ENCODE measurements around the gene SPAG8. TPM values are rescaled to one million over a fixed set of nuclear protein-coding genes. Genes with fewer than 3 reads are reported as not detected.
A peak's percentile ranks its signal among the peaks of the same experiment; 100 is the strongest.

Gene SPAG8
- total and polyA plus RNA-seq, 10 of the 15 experiments (the other 5 are each of a cell fraction or from before 2014, with no cell fraction given): 0.40 to 1.1 (median 0.72) TPM

DNA sequence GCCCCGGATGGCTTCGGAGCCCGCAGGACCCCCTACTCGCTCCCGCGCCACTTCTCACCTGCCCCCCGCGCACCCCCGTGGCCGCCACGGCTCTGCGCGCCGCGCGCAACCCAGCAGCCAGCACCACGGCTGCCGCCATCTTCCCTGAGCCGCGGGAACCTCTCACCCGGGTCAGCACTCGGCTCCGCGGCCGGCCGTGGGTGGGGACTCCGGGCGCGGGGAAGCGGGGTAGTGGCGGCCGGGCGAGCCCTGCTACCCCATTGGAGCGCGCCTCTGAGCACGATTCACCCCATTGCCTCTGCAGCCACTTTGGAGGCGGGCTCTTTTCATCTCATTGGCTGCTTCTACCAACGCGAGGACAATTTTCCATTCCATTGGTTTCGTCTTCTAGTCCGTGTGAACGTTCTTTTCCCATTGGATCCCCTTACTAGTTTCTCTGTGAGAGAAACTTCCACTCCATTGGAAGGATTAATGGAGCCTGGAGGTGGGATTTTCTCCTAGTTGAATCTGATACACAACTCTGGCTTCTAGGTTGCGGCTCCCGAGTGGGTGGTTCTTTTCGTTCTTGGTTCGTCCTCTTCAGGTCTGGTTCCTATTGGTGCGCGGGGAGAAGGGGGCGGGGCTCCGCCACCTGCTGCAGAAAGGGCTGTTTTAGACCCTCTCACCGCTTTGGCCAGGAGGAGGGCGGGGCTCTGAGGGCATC lies 2.9 kb upstream of the SPAG8 start, which contains the start of gene HINT2:
TSS of gene HINT2 (minus strand) at position 202 of the 703 bp plus-strand sequence. CDS start at position 139, 63 bp downstream.
- POLR2A ChIA-PET: interaction anchor here (0.6 to 2.4 kb wide), 20 partner anchors 11 to 198 kb away, joined by 3 to 10 read pairs (median 5); partner anchors contain the start of genes ARHGEF39, CCDC107, CREB3 and FAM221B
- intact Hi-C loops (cut with micrococcal nuclease; ENCODE audit: unreplicated experiment): loop anchor here (1.0 to 10.0 kb wide), 5 partner anchors 24 to 700 kb away; partner anchors contain the start of genes ATOSB, CREB3, NPR2 and TESK1
- peak; percentile 83 for FAIRE-seq
- BruUV-seq (replicated peaks): no TSS peak
- no peaks in the 10 kb centered on the region for H4K20me1 ChIP-seq (ENCODE audit: control insufficient read depth, insufficient read depth)
- H2AFZ ChIP-seq (ENCODE audit: control insufficient read depth, low read depth, low read length): peak within 1 kb of the TSS; percentile 87
- no peaks in the 10 kb centered on the region; a peak in 1 of 4 replicates for H3K27me3 ChIP-seq (replicated peaks in 1 of 2; ENCODE audit: control insufficient read depth in 2 of 2, insufficient read depth in 2 of 2, low read length in 1 of 2)
- CTCF ChIA-PET: interaction anchor here (0.8 to 4.8 kb wide), 22 partner anchors 10 to 375 kb away, joined by 3 to 51 read pairs (median 6); partner anchors contain the start of genes CLTA, CREB3, FAM221B and GBA2
- in situ Hi-C loops (cut with MboI): loop anchor here (10.0 kb wide), 1 partner anchor 710 kb away; the partner anchor contains the start of gene STOML2
- peak within 1 kb of the TSS; percentile 75 for H3K27ac ChIP-seq (ENCODE audit: control insufficient read depth, insufficient read depth)
- peak within 1 kb of the TSS; percentile 82 for H3K9ac ChIP-seq (ENCODE audit: control insufficient read depth, insufficient read depth, low read length)
- peak within 1 kb of the TSS; percentile 79 for H3K4me3 ChIP-seq
- peaks cover 33% of the 10 kb centered on the region for H3K4me1 ChIP-seq (ENCODE audit: control insufficient read depth, insufficient read depth, low read length)
- RAD21 ChIA-PET (ENCODE audit: unreplicated experiment): interaction anchor here (0.7 to 1.9 kb wide), 11 partner anchors 11 to 168 kb away, joined by 3 to 9 read pairs (median 4); no protein-coding TSS in a partner anchor
- peaks cover 3% of the 10 kb centered on the region for H3K79me2 ChIP-seq (ENCODE audit: control insufficient read depth, insufficient read depth, low read length)
- peak; percentile 92 for ATAC-seq
- peaks cover 0 to 1% of the 10 kb centered on the region in 2 experiments; a peak in 1 of 4 replicates for H3K36me3 ChIP-seq (ENCODE audit: control insufficient read depth in 2 of 2, insufficient read depth in 2 of 2, low read length in 1 of 2)
- no peaks in the 10 kb centered on the region for H3K9me3 ChIP-seq (replicated peaks; ENCODE audit: control insufficient read depth, insufficient read depth, low read length)
- peak; percentile 95 for DNase-seq (ENCODE audit: low read depth, low spot score)
- peak within 1 kb of the TSS; percentile 88 for H3K4me2 ChIP-seq (ENCODE audit: control insufficient read depth, insufficient read depth)
- SMC1A ChIA-PET (ENCODE audit: uncharacterized antibody, unreplicated experiment): interaction anchor here (0.8 to 3.9 kb wide), 8 partner anchors 12 to 169 kb away, joined by 3 to 26 read pairs (median 4); partner anchors contain the start of genes ARHGEF39, CCDC107, FAM221B and RMRP
- WGBS (ENCODE audit: insufficient coverage, insufficient replicate concordance, low lambda C conversion rate, missing lambda C conversion rate): 2% methylated on average over 48 of the region's 52 CpGs
- TF ChIP-seq CHD4 (IDR thresholded peaks at IDR 0.05) (no peak), MYC (IDR thresholded peaks at IDR 0.05; ENCODE audit: insufficient read depth, insufficient read length, insufficient replicate concordance, low read length, severe bottlenecking) (no peak), CEBPB (IDR thresholded peaks at IDR 0.05; ENCODE audit: borderline replicate concordance in 1 of 2, low read depth in 2 of 2, low read length in 2 of 2) (no peak), RUNX3 (IDR thresholded peaks at IDR 0.05; ENCODE audit: low read length) (0 out of 2 replicates have a peak, but pooled peaks have one; percentile 39), EP300 (IDR thresholded peaks at IDR 0.05; ENCODE audit: borderline replicate concordance in 1 of 2, control insufficient read depth in 1 of 2, low read depth in 2 of 2, low read length in 2 of 2) (no peak), STAT3 (IDR thresholded peaks at IDR 0.05; ENCODE audit: low read depth, low read length) (no peak)
- TF ChIP-seq, protein P1, sequence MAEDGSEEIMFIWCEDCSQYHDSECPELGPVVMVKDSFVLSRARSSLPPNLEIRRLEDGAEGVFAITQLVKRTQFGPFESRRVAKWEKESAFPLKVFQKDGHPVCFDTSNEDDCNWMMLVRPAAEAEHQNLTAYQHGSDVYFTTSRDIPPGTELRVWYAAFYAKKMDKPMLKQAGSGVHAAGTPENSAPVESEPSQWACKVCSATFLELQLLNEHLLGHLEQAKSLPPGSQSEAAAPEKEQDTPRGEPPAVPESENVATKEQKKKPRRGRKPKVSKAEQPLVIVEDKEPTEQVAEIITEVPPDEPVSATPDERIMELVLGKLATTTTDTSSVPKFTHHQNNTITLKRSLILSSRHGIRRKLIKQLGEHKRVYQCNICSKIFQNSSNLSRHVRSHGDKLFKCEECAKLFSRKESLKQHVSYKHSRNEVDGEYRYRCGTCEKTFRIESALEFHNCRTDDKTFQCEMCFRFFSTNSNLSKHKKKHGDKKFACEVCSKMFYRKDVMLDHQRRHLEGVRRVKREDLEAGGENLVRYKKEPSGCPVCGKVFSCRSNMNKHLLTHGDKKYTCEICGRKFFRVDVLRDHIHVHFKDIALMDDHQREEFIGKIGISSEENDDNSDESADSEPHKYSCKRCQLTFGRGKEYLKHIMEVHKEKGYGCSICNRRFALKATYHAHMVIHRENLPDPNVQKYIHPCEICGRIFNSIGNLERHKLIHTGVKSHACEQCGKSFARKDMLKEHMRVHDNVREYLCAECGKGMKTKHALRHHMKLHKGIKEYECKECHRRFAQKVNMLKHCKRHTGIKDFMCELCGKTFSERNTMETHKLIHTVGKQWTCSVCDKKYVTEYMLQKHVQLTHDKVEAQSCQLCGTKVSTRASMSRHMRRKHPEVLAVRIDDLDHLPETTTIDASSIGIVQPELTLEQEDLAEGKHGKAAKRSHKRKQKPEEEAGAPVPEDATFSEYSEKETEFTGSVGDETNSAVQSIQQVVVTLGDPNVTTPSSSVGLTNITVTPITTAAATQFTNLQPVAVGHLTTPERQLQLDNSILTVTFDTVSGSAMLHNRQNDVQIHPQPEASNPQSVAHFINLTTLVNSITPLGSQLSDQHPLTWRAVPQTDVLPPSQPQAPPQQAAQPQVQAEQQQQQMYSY (CRISPR knock-in tag; IDR thresholded peaks at IDR 0.05): no peak
- TF ChIP-seq, protein P2, sequence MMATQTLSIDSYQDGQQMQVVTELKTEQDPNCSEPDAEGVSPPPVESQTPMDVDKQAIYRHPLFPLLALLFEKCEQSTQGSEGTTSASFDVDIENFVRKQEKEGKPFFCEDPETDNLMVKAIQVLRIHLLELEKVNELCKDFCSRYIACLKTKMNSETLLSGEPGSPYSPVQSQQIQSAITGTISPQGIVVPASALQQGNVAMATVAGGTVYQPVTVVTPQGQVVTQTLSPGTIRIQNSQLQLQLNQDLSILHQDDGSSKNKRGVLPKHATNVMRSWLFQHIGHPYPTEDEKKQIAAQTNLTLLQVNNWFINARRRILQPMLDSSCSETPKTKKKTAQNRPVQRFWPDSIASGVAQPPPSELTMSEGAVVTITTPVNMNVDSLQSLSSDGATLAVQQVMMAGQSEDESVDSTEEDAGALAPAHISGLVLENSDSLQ (IDR thresholded peaks at IDR 0.05): no peak; the same call in 1 of the 2 replicates
- TF ChIP-seq, protein P3, sequence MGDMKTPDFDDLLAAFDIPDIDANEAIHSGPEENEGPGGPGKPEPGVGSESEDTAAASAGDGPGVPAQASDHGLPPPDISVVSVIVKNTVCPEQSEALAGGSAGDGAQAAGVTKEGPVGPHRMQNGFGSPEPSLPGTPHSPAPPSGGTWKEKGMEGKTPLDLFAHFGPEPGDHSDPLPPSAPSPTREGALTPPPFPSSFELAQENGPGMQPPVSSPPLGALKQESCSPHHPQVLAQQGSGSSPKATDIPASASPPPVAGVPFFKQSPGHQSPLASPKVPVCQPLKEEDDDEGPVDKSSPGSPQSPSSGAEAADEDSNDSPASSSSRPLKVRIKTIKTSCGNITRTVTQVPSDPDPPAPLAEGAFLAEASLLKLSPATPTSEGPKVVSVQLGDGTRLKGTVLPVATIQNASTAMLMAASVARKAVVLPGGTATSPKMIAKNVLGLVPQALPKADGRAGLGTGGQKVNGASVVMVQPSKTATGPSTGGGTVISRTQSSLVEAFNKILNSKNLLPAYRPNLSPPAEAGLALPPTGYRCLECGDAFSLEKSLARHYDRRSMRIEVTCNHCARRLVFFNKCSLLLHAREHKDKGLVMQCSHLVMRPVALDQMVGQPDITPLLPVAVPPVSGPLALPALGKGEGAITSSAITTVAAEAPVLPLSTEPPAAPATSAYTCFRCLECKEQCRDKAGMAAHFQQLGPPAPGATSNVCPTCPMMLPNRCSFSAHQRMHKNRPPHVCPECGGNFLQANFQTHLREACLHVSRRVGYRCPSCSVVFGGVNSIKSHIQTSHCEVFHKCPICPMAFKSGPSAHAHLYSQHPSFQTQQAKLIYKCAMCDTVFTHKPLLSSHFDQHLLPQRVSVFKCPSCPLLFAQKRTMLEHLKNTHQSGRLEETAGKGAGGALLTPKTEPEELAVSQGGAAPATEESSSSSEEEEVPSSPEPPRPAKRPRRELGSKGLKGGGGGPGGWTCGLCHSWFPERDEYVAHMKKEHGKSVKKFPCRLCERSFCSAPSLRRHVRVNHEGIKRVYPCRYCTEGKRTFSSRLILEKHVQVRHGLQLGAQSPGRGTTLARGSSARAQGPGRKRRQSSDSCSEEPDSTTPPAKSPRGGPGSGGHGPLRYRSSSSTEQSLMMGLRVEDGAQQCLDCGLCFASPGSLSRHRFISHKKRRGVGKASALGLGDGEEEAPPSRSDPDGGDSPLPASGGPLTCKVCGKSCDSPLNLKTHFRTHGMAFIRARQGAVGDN (IDR thresholded peaks at IDR 0.05): peak; percentile 50; the same call in 1 of the 2 replicates
- TF ChIP-seq, protein P4, sequence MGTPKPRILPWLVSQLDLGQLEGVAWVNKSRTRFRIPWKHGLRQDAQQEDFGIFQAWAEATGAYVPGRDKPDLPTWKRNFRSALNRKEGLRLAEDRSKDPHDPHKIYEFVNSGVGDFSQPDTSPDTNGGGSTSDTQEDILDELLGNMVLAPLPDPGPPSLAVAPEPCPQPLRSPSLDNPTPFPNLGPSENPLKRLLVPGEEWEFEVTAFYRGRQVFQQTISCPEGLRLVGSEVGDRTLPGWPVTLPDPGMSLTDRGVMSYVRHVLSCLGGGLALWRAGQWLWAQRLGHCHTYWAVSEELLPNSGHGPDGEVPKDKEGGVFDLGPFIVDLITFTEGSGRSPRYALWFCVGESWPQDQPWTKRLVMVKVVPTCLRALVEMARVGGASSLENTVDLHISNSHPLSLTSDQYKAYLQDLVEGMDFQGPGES (IDR thresholded peaks at IDR 0.05): peak; percentile 89

Data from GM12878 (cell line).